K562 (cell line): ENCODE results near the gene TRAF3IP3.

Source experiments
- HDAC6 ChIP-seq: IDR thresholded peaks from 2 replicates; pipeline ENCODE4 v1.6.1; 2012; ENCODE audit warnings: low read depth, mild to moderate bottlenecking, control low read depth, inconsistent platforms, low read length, moderate library complexity
- NRF1 ChIP-seq, 2 experiments: fragments of 450-650 bp; IDR thresholded peaks in 1 of 2; conservative IDR thresholded peaks in 1 of 2; 2 replicates each; pipeline ENCODE4 v1.6.1; 2014; ENCODE audit warnings: mild to moderate bottlenecking in 2 of 2
- TAF1 ChIP-seq: IDR thresholded peaks from 2 replicates; pipeline ENCODE4 v1.6.1; 2011; ENCODE audit warnings: mild to moderate bottlenecking, low read length, moderate library complexity; ENCODE audit not compliant: insufficient read depth, control insufficient read depth, severe bottlenecking; ENCODE audit errors: extremely low read depth
- TF ChIP-seq, protein P1 (sequence below): sonication (generic); formaldehyde crosslinking; IDR thresholded peaks from 2 replicates; pipeline ENCODE4 v1.9.0; 2022; ENCODE audit warnings: mild to moderate bottlenecking, missing genetic modification reagents

- TF ChIP-seq HDAC6 (no peak), TAF1 (no peak), NRF1 (conservative IDR thresholded peaks at IDR 0.05 in 1 of 2, IDR thresholded peaks at IDR 0.05 in 1 of 2) (no peak)
- TF ChIP-seq, protein P1, sequence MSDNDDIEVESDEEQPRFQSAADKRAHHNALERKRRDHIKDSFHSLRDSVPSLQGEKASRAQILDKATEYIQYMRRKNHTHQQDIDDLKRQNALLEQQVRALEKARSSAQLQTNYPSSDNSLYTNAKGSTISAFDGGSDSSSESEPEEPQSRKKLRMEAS = no peak
Measured at GRCh38 chr1:209755256-209755655, 597 bp upstream of the TRAF3IP3 start.
